Parathyroid adenoma (tissue), 2 donors: Measurements from ENCODE around the gene MTMR3.

Experiments
- H2AFZ ChIP-seq: fragments of 300-600 bp; sonication (generic); one replicate; pipeline ENCODE4 v1.7.0; 2017; ENCODE audit warnings: antibody characterized with exemption, mild to moderate bottlenecking
- H3K27ac ChIP-seq: fragments of 300-600 bp; sonication (generic); one replicate; pipeline ENCODE4 v1.7.0; 2017
- H3K27me3 ChIP-seq: fragments of 300-600 bp; sonication (generic); one replicate; pipeline ENCODE4 v1.7.0; 2017; ENCODE audit warnings: low read length; ENCODE audit not compliant: control insufficient read depth, insufficient read depth
- H3K36me3 ChIP-seq: fragments of 300-600 bp; sonication (generic); one replicate; pipeline ENCODE4 v1.7.0; 2017; ENCODE audit warnings: low read length; ENCODE audit not compliant: control insufficient read depth, insufficient read depth
- H3K4me1 ChIP-seq: fragments of 300-600 bp; sonication (generic); one replicate; pipeline ENCODE4 v1.7.0; 2017; ENCODE audit warnings: control low read depth
- H3K4me2 ChIP-seq: fragments of 300-600 bp; sonication (generic); one replicate; pipeline ENCODE4 v1.7.0; 2017; ENCODE audit warnings: low read length
- H3K4me3 ChIP-seq: fragments of 300-600 bp; sonication (generic); one replicate; pipeline ENCODE4 v1.7.0; 2017; ENCODE audit warnings: low read depth, low read length
- H3K79me2 ChIP-seq: fragments of 300-600 bp; sonication (generic); one replicate; pipeline ENCODE4 v1.7.0; 2017; ENCODE audit warnings: control low read depth
- H3K9ac ChIP-seq: fragments of 300-600 bp; sonication (generic); one replicate; pipeline ENCODE4 v1.7.0; 2017; ENCODE audit warnings: mild to moderate bottlenecking
- H3K9me3 ChIP-seq: fragments of 300-600 bp; sonication (generic); one replicate; pipeline ENCODE4 v1.7.0; 2017; ENCODE audit warnings: low read length; ENCODE audit not compliant: control insufficient read depth
- TF ChIP-seq, protein P1 (sequence below): fragments of 300-600 bp; sonication (generic); IDR thresholded peaks from one replicate; pipeline ENCODE4 v1.7.0; 2017; ENCODE audit warnings: antibody characterized with exemption, mild to moderate bottlenecking
- donor health status: primary hyperparathyroidism.

The MTMR3 gene

DNA sequence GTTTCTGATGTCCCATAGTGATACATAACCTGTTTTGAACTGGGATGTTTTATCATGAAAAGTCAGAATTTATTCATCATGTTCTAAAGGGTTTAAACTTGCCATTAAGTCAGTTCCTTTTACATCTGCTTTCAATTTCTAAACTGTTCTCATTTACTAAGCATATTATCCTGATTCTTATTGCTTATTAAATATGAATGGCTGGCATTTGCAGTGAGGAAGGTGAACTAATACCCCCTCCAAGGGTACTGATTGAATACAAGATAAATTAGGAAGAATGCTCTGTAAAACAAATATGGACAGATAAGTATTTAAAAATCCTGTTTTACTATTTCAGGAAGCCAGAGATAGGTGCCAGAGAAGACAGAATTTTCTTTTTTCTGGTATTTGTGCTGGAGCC lies 126.5 kb downstream of the MTMR3 start:
- Histone ChIP-seq H3K4me1 (no peaks in the 10 kb centered on the region), H2AFZ (no peak overlapping the region), H3K36me3 (no peaks in the 10 kb centered on the region), H3K4me2 (no peak overlapping the region), H3K9me3 (no peaks in the 10 kb centered on the region), H3K9ac (no peak overlapping the region), H3K27ac (no peak overlapping the region), H3K27me3 (no peaks in the 10 kb centered on the region), H3K4me3 (no peak overlapping the region), H3K79me2 (peaks cover 3% of the 10 kb centered on the region)
- TF ChIP-seq, protein P1, sequence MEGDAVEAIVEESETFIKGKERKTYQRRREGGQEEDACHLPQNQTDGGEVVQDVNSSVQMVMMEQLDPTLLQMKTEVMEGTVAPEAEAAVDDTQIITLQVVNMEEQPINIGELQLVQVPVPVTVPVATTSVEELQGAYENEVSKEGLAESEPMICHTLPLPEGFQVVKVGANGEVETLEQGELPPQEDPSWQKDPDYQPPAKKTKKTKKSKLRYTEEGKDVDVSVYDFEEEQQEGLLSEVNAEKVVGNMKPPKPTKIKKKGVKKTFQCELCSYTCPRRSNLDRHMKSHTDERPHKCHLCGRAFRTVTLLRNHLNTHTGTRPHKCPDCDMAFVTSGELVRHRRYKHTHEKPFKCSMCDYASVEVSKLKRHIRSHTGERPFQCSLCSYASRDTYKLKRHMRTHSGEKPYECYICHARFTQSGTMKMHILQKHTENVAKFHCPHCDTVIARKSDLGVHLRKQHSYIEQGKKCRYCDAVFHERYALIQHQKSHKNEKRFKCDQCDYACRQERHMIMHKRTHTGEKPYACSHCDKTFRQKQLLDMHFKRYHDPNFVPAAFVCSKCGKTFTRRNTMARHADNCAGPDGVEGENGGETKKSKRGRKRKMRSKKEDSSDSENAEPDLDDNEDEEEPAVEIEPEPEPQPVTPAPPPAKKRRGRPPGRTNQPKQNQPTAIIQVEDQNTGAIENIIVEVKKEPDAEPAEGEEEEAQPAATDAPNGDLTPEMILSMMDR: no peak

- Histone ChIP-seq H3K27ac (no peak overlapping the region), H3K36me3 (no peaks in the 10 kb centered on the region), H2AFZ (no peak overlapping the region), H3K4me1 (no peaks in the 10 kb centered on the region), H3K4me3 (no peak overlapping the region), H3K9ac (no peak overlapping the region), H3K9me3 (no peaks in the 10 kb centered on the region), H3K4me2 (no peak overlapping the region), H3K27me3 (no peaks in the 10 kb centered on the region), H3K79me2 (peaks cover 3% of the 10 kb centered on the region)
- TF ChIP-seq, protein P1: no peak
These were observed 127.9 kb downstream of the MTMR3 start for GRCh38 chr22:30010789-30011405.

GRCh38 chr22:30013201-30013600 lies 130.2 kb downstream of the MTMR3 start:
- no peaks in the 10 kb centered on the region for H3K27me3 ChIP-seq
- H3K9me3 ChIP-seq: no peaks in the 10 kb centered on the region
- no peak overlapping the region for H3K4me2 ChIP-seq
- H3K4me1 ChIP-seq: no peaks in the 10 kb centered on the region
- no peak overlapping the region for H3K4me3 ChIP-seq
- H3K9ac ChIP-seq: no peak overlapping the region
- TF ChIP-seq, protein P1: no peak
- no peaks in the 10 kb centered on the region for H3K36me3 ChIP-seq
- H2AFZ ChIP-seq: no peak overlapping the region
- H3K27ac ChIP-seq: no peak overlapping the region
- H3K79me2 ChIP-seq: no peaks in the 10 kb centered on the region

DNA sequence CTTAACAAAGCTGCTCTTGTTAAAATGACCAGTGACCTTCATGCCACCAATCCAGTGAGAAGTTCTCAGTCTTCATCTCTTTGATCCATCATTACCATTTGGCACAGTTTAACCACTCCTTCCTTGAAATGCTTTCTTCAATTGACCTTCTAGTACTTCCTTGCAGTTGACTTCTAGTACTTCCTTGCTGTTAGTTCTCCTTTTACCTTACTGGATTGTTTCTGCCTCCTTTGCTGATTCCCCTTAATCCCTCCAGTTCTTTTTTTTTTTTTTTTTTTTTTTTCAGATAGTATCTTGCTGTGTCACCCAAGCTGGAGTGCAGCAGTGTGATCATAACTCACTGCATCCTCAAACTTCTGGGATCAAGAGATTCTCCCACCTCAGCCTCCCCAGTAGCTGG lies 131.3 kb downstream of the MTMR3 start:
- Histone ChIP-seq H3K4me3 (no peak overlapping the region), H3K9ac (no peak overlapping the region), H3K4me1 (no peaks in the 10 kb centered on the region), H3K27me3 (no peaks in the 10 kb centered on the region), H3K9me3 (no peaks in the 10 kb centered on the region), H3K27ac (no peak overlapping the region), H3K79me2 (no peaks in the 10 kb centered on the region), H3K4me2 (no peak overlapping the region), H2AFZ (no peak overlapping the region), H3K36me3 (no peaks in the 10 kb centered on the region)
- TF ChIP-seq, protein P1: no peak

- Histone ChIP-seq H3K36me3 (no peaks in the 10 kb centered on the region), H2AFZ (no peak overlapping the region), H3K9me3 (no peaks in the 10 kb centered on the region), H3K4me3 (no peak overlapping the region), H3K4me2 (no peak overlapping the region), H3K79me2 (no peaks in the 10 kb centered on the region), H3K9ac (no peak overlapping the region), H3K27me3 (no peaks in the 10 kb centered on the region), H3K27ac (no peak overlapping the region), H3K4me1 (no peaks in the 10 kb centered on the region)
- TF ChIP-seq, protein P1: no peak
These were observed 132.3 kb downstream of the MTMR3 start for GRCh38 chr22:30015229-30015797.
